ELF-1 (cell line): ENCODE results near the gene LSM14A.
"Not testable (repeated sequence)": the region's sequence is repeated elsewhere in the genome, so short reads cannot be mapped to it uniquely, and the experiment has no call there.

Experiments used
- DNase-seq: peaks from one replicate; pipeline ENCODE4 v3.0.0-alpha.2; 2016; ENCODE audit warnings: low read depth, low spot score

LSM14A gene

GRCh38 chr19:34158966-34159365 lies 13.3 kb upstream of the LSM14A start:
- DNase-seq: not testable (repeated sequence)

GRCh38 chr19:34159541-34159940 lies 12.8 kb upstream of the LSM14A start:
- not testable (repeated sequence) for DNase-seq

GRCh38 chr19:34161902-34162301 lies 10.4 kb upstream of the LSM14A start:
- not testable (repeated sequence) for DNase-seq

GRCh38 chr19:34165295-34165738 lies 7.0 kb upstream of the LSM14A start:
- DNase-seq: no peak

GRCh38 chr19:34169475-34170199 lies 2.7 kb upstream of the LSM14A start:
- DNase-seq: not testable (repeated sequence)

- no peak for DNase-seq
These were observed 796 bp upstream of the LSM14A start for GRCh38 chr19:34171539-34171876.

- no peak for DNase-seq
These were observed 423 bp downstream of the LSM14A start for GRCh38 chr19:34172661-34173192.

- peak; percentile 89 for DNase-seq
These were observed 1.1 kb downstream of the LSM14A start for GRCh38 chr19:34173193-34173956.

GRCh38 chr19:34175173-34175572 lies 2.9 kb downstream of the LSM14A start:
- DNase-seq: peak; percentile 13

- no peak for DNase-seq
These were observed 4.3 kb downstream of the LSM14A start for GRCh38 chr19:34176581-34176980.

GRCh38 chr19:34178274-34178610 lies 5.9 kb downstream of the LSM14A start:
- no peak for DNase-seq

- no peak for DNase-seq
These were observed 6.8 kb downstream of the LSM14A start for GRCh38 chr19:34179066-34179465.

- no peak for DNase-seq
These were observed 8.0 kb downstream of the LSM14A start for GRCh38 chr19:34180273-34180672.

- no peak for DNase-seq
These were observed 8.4 kb downstream of the LSM14A start for GRCh38 chr19:34180709-34181108.

GRCh38 chr19:34181111-34181864 lies 9.0 kb downstream of the LSM14A start:
- DNase-seq: no peak

- no peak for DNase-seq
These were observed 9.8 kb downstream of the LSM14A start for GRCh38 chr19:34182125-34182524.

GRCh38 chr19:34184880-34185491 lies 12.7 kb downstream of the LSM14A start:
- no peak for DNase-seq

- DNase-seq: no peak
These were observed 13.9 kb downstream of the LSM14A start for GRCh38 chr19:34186205-34186604.

- no peak for DNase-seq
These were observed 14.7 kb downstream of the LSM14A start for GRCh38 chr19:34187011-34187410.

GRCh38 chr19:34188408-34188807 lies 16.1 kb downstream of the LSM14A start:
- DNase-seq: no peak

GRCh38 chr19:34189199-34189916 lies 17.1 kb downstream of the LSM14A start:
- no peak for DNase-seq
